Measurements from ENCODE around the gene PXT1. TPM values are rescaled to one million over a fixed set of nuclear protein-coding genes. Genes with fewer than 3 reads are reported as not detected.

The PXT1 gene
- total and polyA plus RNA-seq, 9 of the 15 experiments (the other 6 are each of a cell fraction or from before 2014, with no cell fraction given): 0.09 to 0.11 (median 0.10) TPM; not detected in 5

DNA sequence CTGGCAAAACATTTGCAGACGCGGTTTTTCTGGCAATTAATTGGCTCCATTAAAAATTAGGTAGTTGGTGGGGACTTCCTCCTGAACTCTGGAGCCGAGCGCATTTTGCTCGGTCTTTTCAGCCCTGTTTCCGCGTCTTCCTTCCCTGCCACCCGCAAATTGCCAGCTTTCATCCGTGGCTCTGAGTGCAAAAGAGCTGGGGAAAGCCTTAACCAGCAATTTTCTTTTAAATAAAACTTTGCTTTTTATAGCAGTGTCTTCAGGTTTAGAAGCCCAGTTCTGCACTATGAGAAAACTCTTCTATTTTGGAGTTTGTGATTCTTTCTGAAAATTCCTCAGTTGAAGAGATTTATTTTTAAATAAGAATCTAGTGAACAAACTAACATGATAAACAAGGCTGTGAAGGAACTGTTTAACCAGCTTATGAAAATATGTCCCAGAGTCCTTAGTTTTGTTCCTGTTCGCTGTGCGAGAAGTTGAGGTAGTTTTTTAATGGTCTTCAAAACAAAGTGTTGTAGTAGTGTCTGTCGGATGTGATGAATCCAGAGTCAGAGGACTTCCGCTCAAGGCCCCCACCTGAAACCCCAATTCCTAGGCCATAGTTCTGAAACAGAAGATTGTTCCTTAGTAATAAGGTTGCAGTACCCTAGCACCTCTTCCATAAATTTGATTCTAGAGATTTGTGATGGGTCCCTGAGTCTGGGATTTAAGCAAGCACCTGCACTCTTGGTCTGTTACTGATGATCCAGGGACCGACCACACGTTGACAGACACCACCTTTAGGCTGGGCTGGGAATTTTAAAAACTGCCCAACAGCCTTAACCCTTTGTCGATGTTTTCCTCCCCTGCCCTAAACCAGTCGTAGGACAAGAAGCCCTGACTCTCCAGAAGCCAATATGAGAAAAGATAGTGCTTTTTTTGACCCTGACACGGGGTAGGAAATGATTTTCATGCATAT is 1.1 kb upstream of the PXT1 start (continued):
- TF ChIP-seq, protein P1, sequence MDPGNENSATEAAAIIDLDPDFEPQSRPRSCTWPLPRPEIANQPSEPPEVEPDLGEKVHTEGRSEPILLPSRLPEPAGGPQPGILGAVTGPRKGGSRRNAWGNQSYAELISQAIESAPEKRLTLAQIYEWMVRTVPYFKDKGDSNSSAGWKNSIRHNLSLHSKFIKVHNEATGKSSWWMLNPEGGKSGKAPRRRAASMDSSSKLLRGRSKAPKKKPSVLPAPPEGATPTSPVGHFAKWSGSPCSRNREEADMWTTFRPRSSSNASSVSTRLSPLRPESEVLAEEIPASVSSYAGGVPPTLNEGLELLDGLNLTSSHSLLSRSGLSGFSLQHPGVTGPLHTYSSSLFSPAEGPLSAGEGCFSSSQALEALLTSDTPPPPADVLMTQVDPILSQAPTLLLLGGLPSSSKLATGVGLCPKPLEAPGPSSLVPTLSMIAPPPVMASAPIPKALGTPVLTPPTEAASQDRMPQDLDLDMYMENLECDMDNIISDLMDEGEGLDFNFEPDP (CRISPR knock-in tag; IDR thresholded peaks at IDR 0.05): no peak
- TF ChIP-seq ELK1 (CRISPR knock-in tag; IDR thresholded peaks at IDR 0.05): no peak
- TF ChIP-seq HMG20A (CRISPR knock-in tag; conservative IDR thresholded peaks at IDR 0.05): no peak
- no peak for TF ChIP-seq DDX20 (tag; IDR thresholded peaks at IDR 0.05; ENCODE audit: low read depth)
- TF ChIP-seq MCM5 (IDR thresholded peaks at IDR 0.05; ENCODE audit: low read depth): no peak
- TF ChIP-seq GABPB2 (CRISPR knock-in tag; conservative IDR thresholded peaks at IDR 0.05): no peak
- peak in 1 of 3 experiments; percentile 30 for TF ChIP-seq YY1 (IDR thresholded peaks at IDR 0.05; ENCODE audit: borderline replicate concordance in 1 of 3, control insufficient read depth in 1 of 3, extremely low read depth in 1 of 3, insufficient read depth in 3 of 3, insufficient read length in 1 of 3, insufficient replicate concordance in 2 of 3, low read depth in 1 of 3, low read length in 2 of 3)
- TF ChIP-seq SFPQ (IDR thresholded peaks at IDR 0.05; ENCODE audit: low read depth, low read length): no peak
- TF ChIP-seq BMI1 (IDR thresholded peaks at IDR 0.05; ENCODE audit: low read length): no peak
- no peak for TF ChIP-seq KAT2B (IDR thresholded peaks at IDR 0.05; ENCODE audit: low read depth, low read length)
- TF ChIP-seq JUNB (CRISPR knock-in tag; conservative IDR thresholded peaks at IDR 0.05): no peak
- no peak for TF ChIP-seq ARID1B (IDR thresholded peaks at IDR 0.05)
- TF ChIP-seq NCOA4 (IDR thresholded peaks at IDR 0.05; ENCODE audit: partially characterized antibody): no peak
- TF ChIP-seq SREBF2 (CRISPR knock-in tag; IDR thresholded peaks at IDR 0.05): no peak
- TF ChIP-seq MECOM (CRISPR knock-in tag; IDR thresholded peaks at IDR 0.05): no peak
- no peak for TF ChIP-seq ARHGAP35 (IDR thresholded peaks at IDR 0.05; ENCODE audit: partially characterized antibody)
- TF ChIP-seq, protein P2, sequence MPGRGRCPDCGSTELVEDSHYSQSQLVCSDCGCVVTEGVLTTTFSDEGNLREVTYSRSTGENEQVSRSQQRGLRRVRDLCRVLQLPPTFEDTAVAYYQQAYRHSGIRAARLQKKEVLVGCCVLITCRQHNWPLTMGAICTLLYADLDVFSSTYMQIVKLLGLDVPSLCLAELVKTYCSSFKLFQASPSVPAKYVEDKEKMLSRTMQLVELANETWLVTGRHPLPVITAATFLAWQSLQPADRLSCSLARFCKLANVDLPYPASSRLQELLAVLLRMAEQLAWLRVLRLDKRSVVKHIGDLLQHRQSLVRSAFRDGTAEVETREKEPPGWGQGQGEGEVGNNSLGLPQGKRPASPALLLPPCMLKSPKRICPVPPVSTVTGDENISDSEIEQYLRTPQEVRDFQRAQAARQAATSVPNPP (IDR thresholded peaks at IDR 0.05; ENCODE audit: borderline replicate concordance, insufficient read depth, insufficient read length): no peak
- no peak for TF ChIP-seq JUND (IDR thresholded peaks at IDR 0.05; ENCODE audit: borderline replicate concordance, low read depth, low read length)
- no peak for TF ChIP-seq JUND (tag; IDR thresholded peaks at IDR 0.05; ENCODE audit: borderline replicate concordance, low read depth, low read length)
- peak; percentile 47; the same call in 1 of the 2 replicates for TF ChIP-seq HMBOX1 (IDR thresholded peaks at IDR 0.05)
